Mesothelial cell of epicardium (in vitro differentiated cells): ENCODE data around the gene GOLGB1. TPM values are rescaled to one million over a fixed set of nuclear protein-coding genes. Genes with fewer than 3 reads are reported as not detected.

Source experiments
- DNase-seq, 2 experiments: peaks; one replicate each; pipeline ENCODE4 v3.0.0; 2021; ENCODE audit warnings: low spot score in 2 of 2; ENCODE audit not compliant: unreplicated experiment in 2 of 2
- H3K27ac Mint-ChIP-seq: 2 replicates; pipeline ENCODE4 v1.8.0; 2021; ENCODE audit warnings: mixed read lengths
- H3K27me3 Mint-ChIP-seq: 2 replicates; pipeline ENCODE4 v1.8.0; 2021; ENCODE audit warnings: low read depth, mixed read lengths
- H3K36me3 Mint-ChIP-seq: 2 replicates; pipeline ENCODE4 v1.8.0; 2021; ENCODE audit warnings: mixed read lengths
- H3K4me1 Mint-ChIP-seq: 2 replicates; pipeline ENCODE4 v1.8.0; 2021; ENCODE audit warnings: mixed read lengths
- H3K4me3 Mint-ChIP-seq: 2 replicates; pipeline ENCODE4 v1.8.0; 2021; ENCODE audit warnings: mild to moderate bottlenecking, moderate library complexity, mixed read lengths
- H3K9me3 Mint-ChIP-seq: 2 replicates; pipeline ENCODE4 v1.8.0; 2021; ENCODE audit warnings: mixed read lengths
- total RNA-seq: library from RNA; stranded (reverse); gene quantifications from 3 replicates; pipeline ENCODE4 v1.2.1, GENCODE V29; 2021
- TF ChIP-seq, protein P1 (sequence below): fragments of 200-600 bp; sonication (generic); IDR thresholded peaks from one replicate; pipeline ENCODE4 v1.5.0; 2021; ENCODE audit warnings: antibody characterized with exemption; ENCODE audit not compliant: unreplicated experiment

The GOLGB1 gene
- total RNA-seq, 1 donor from 2014 or later: 79.4 TPM

DNA sequence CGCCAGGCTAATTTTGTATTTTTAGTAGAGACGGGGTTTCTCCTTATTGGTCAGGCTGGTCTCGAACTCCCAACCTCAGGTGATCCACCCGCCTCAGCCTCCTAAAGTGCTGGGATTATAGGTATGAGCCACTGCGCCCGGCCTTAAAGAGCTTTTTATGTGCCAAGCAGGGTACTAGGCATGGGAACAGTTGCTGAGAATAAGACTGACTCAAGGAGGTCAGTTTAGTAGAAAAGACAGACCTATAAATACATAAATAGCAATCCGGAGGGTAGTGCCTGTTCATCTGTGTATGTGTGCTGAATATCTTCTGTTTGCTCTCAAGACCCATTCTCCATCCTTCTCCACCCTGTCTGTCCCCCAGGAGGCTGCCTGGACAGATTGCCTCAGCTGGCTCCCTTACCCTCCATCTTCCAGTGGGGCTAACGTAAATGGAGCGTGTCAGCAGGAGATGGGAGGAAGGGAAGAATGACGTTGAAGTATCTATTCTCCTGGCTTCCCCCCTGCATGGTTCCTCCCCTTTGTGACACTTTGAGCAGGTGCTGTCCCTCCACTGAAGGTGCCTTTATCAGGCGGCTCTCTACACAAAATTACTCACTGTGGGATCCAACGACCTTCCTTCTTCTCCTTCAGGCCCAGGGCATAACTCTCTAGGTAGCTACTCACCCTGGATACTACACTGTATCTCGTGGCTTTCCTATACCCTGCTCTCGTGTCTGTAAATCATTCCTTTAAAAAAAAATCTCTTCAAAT is 125.2 kb downstream of the GOLGB1 start:
- Mint-ChIP-seq H3K9me3 (no peaks in the 10 kb centered on the region), H3K36me3 (no peaks in the 10 kb centered on the region), H3K27me3 (peaks cover 7% of the 10 kb centered on the region), H3K4me1 (no peaks in the 10 kb centered on the region), H3K4me3 (no peak overlapping the region), H3K27ac (no peak overlapping the region)
- TF ChIP-seq, protein P1, sequence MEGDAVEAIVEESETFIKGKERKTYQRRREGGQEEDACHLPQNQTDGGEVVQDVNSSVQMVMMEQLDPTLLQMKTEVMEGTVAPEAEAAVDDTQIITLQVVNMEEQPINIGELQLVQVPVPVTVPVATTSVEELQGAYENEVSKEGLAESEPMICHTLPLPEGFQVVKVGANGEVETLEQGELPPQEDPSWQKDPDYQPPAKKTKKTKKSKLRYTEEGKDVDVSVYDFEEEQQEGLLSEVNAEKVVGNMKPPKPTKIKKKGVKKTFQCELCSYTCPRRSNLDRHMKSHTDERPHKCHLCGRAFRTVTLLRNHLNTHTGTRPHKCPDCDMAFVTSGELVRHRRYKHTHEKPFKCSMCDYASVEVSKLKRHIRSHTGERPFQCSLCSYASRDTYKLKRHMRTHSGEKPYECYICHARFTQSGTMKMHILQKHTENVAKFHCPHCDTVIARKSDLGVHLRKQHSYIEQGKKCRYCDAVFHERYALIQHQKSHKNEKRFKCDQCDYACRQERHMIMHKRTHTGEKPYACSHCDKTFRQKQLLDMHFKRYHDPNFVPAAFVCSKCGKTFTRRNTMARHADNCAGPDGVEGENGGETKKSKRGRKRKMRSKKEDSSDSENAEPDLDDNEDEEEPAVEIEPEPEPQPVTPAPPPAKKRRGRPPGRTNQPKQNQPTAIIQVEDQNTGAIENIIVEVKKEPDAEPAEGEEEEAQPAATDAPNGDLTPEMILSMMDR: no peak
- DNase-seq: no peak

DNA sequence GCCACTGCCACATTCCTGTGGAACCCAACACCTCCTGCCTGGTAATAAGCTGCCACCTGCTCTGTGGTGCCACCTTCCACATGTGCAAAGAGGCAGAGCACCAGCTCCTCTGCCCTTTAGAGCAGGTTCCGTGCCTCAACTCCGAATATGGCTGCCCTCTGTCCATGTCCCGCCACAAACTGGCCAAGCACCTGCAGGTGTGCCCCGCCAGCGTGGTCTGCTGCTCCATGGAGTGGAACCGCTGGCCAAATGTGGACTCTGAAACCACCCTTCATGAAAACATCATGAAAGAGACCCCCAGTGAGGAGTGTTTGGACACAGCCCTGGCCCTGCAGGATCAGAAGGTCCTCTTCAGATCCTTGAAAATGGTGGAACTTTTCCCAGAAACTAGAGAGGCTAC is 128.1 kb downstream of the GOLGB1 start:
- no peaks in the 10 kb centered on the region for H3K36me3 Mint-ChIP-seq
- no peaks in the 10 kb centered on the region for H3K9me3 Mint-ChIP-seq
- TF ChIP-seq, protein P1: no peak
- H3K27me3 Mint-ChIP-seq: peaks cover 7% of the 10 kb centered on the region
- H3K27ac Mint-ChIP-seq: no peak overlapping the region
- DNase-seq: no peak
- H3K4me1 Mint-ChIP-seq: no peaks in the 10 kb centered on the region
- H3K4me3 Mint-ChIP-seq: no peak overlapping the region

DNA sequence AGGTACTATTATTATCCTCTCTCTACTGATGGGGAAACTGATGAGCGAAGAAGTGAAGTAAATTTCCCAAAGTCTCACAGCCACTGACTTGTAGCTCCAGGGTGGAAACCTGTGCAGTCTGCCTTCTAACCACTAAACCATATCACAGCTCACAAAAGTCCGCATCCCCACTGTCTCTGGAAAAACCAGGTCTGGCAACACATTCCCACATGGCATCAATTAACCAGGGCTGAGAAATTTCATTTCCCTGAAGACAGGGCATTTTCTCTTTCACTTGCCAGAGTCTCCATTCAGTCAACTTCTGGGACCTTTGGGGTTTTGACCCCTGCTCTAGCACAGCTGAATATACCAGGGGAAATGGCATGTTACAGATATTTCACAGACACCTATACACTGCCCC is 129.8 kb downstream of the GOLGB1 start:
- no peaks in the 10 kb centered on the region for H3K36me3 Mint-ChIP-seq
- no peaks in the 10 kb centered on the region for H3K4me1 Mint-ChIP-seq
- DNase-seq: no peak
- TF ChIP-seq, protein P1: no peak
- peaks cover 7% of the 10 kb centered on the region for H3K27me3 Mint-ChIP-seq
- no peak overlapping the region for H3K4me3 Mint-ChIP-seq
- no peak overlapping the region for H3K27ac Mint-ChIP-seq
- H3K9me3 Mint-ChIP-seq: no peaks in the 10 kb centered on the region

Other genes starting within 250 kb of the GOLGB1 start
- gene POLQ, start 203.8 kb downstream of the GOLGB1 start, total RNA-seq: 4.2 to 6.2 TPM (median 4.9 TPM) in 3 replicates
- gene ARGFX, start 181.8 kb downstream of the GOLGB1 start, total RNA-seq: not detected in 3 replicates
- gene FBXO40, start 156.4 kb downstream of the GOLGB1 start, total RNA-seq: not detected in 3 replicates
- gene HCLS1, start 88.8 kb downstream of the GOLGB1 start, total RNA-seq: 2.9 to 3.2 TPM (median 3.0 TPM) in 3 replicates
- 34.1 to 39.8 TPM (median 38.8 TPM) in 3 replicates for gene IQCB1, start 85.3 kb upstream of the GOLGB1 start, total RNA-seq
- 4.1 to 5.5 TPM (median 5.3 TPM) in 3 replicates for gene EAF2, start 85.5 kb upstream of the GOLGB1 start, total RNA-seq
- gene SLC15A2, start 144.7 kb upstream of the GOLGB1 start, total RNA-seq: 3.4 to 5.4 TPM (median 4.8 TPM) in 3 replicates